GM19395 (cell line): ENCODE measurements around the gene STX10.

Experiments used
- ATAC-seq: cut with Tn5 transposase; IDR thresholded peaks from one replicate; pipeline ENCODE4 v1.9.1; 2021; ENCODE audit warnings: mild to moderate bottlenecking, moderate library complexity; ENCODE audit not compliant: unreplicated experiment

STX10 gene

DNA sequence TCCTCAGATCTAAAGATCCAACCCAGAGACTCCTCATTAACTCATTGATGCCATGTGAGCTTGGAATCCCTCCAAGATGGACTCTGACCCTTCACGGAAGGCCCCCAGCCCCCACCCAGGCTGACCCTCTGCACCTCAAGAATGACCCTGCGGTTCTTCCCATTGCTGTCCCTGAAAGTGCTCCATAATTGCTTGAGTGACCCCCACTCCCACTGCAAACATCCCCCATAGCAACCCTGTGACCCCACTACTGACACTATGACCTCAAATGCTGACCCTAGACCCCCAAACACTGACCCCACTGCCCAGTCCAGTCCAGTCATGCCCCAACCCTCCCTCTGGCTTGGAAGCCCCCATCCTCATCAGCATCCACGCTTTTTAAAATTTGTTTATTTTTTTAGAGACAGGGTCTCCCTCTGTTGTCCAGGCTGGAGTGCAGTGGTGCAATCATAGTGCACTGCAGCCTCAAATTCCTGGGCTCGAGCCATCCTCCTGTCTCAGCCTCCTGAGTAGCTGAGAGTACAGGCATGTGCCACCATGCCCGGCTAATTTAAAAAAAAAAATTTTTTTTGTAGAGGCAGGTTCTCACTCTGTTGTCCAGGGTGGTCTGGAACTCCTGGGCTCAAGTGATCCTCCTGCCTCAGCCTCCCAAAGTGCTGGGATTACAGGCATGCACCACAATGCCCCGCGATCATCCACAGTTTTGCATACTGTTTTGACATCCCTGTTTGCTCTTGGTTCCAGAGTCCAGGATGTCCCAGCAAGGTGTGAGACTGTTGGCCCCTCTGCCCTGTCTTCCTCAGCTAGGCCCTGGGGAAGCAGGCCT lies 48.4 kb downstream of the STX10 start:
- no peak for ATAC-seq

DNA sequence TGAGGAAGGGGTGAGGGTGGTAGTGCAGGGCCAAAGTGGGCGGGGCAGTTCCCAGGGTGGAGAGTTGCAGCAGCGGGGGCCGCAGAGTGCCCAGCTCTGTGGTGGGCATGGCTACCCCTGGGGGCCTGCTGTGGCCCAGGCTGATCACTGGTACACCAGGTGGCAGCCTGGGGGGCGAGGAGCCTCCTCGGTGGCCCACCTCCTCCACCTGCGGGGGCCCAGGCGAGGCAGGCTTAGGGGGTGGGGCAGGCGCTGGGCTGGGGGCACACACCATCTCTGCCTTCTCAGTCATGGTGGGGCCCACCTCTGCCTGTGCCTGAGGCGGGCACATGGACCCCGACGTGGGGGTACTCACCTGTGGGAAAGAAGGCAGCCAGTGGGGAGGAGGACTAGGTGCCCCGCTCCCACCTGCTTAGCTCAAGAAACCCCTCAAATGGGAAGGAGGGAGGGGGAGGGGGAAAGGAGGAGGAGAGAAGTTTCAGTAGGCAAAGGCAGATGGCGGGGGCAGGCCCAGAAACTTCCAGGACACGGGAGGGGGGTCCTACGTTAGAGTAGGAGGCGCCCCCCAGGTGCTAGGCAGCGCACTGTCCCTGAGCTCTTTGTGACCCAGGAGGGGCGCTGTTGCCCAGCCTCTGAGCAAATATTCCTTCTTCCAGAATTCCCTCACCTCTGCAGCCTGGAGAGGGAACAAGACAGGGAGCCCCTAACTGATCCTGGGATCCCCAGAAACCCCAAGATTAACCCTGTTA lies 49.2 kb downstream of the STX10 start:
- no peak for ATAC-seq

DNA sequence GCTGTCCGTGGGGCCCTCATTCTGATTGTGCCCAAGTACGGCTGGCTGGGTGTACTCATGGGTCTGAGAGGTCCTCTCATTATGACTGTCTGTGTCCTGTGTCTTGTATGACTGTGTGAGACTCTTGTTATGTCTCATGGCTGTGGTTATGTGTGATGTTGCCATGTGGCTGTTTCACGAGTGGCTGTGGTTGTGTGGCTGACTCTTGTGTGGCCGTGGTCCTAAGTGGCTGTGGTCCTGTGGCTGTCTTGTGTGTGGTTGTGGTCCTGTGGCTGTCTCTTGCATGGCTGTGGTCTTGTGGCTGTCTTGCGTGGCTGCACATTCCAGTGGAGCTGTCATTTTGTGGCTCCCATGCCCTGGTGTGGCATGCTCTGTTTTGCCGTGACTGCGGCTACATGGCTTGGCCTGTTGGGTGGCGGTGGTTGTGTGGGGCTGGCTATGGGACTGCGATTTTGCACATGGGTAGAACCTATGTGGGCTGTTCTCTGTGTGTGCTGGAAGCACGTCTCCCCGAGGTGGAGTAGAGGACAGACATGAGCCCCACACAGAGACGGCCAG lies 50.1 kb downstream of the STX10 start:
- no peak for ATAC-seq

DNA sequence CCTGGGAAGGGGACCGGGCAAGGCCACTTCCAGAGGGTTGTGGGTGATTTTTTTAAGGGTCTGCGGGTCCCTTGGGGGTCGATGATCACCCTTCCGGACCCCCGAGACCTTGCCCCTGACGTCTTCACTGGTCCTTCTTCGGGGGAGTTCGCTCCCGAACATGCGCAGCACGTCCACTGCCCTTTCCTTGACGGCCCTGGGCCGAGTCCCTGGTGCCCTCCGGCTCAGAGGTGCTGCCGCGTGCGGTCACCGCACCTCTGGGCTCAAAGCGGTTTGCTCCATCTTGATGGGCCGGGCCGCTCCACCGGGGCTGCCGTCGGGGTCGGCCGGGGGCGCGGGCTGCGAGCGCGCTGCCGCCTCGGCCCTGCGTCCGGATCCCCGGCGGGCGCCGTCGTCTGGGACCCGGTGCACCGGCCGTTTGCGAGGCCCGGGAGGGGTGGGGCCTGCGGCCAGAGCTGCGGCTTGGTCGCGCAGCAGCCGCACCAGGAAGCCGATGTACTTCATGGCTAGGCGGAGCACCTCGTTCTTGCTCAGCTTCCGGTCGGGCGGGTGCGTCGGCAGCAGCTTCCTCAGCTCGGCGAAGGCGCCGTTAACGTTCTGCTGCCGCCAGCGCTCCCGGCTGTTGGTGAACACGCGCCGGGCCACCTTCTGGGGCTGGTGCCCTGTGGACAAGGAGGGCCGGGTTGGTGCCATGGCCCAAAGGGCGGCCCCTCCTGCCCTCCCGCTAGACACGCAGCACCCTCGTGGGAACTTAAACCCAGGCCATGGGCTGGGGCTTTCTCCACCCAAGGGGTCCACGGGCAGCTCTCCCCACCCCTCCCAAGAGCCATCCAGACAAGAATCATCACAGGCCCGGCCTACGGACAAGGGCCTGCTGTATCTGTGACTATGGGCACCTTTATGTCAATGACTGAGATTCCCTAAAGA lies 50.8 kb downstream of the STX10 start:
- no peak for ATAC-seq

DNA sequence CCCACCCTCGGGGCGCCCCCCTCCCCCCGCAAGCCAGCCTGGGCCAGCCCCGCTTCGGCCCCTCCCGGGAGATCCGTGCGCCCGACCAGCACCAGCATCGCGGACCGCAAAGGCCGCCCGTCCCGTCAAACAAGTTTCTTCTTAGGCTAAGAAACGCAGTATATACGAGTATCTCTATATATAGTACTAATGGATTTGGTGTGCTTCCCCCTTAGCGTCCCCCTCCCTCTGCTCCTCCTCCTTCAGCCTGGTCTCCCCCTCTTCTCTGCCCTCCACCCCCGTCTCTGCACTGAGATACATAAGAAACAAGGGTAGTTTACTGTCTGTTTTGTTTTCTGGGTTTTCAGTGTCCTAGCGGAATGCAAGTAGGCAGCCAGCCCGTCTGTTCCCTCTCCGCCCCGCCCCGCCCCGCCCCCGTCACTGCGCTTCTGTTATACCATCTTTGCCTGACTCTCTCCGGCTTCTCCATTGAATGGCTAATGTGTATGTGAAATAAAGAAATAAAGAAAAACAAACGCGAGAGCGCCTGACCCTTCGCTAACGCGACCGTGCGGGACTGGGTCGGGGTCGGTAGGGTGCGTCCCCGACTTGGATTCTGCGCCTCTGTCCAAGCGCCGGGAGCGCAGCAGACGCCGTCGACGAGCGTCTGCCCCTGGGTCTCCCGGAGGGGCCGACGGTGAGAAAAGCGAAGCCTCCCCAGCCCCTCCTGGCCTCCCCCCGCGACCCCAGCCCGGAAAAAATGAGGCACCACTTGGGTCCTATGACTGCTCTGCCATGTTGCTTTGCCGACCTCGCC lies 51.7 kb downstream of the STX10 start:
- ATAC-seq = no peak

DNA sequence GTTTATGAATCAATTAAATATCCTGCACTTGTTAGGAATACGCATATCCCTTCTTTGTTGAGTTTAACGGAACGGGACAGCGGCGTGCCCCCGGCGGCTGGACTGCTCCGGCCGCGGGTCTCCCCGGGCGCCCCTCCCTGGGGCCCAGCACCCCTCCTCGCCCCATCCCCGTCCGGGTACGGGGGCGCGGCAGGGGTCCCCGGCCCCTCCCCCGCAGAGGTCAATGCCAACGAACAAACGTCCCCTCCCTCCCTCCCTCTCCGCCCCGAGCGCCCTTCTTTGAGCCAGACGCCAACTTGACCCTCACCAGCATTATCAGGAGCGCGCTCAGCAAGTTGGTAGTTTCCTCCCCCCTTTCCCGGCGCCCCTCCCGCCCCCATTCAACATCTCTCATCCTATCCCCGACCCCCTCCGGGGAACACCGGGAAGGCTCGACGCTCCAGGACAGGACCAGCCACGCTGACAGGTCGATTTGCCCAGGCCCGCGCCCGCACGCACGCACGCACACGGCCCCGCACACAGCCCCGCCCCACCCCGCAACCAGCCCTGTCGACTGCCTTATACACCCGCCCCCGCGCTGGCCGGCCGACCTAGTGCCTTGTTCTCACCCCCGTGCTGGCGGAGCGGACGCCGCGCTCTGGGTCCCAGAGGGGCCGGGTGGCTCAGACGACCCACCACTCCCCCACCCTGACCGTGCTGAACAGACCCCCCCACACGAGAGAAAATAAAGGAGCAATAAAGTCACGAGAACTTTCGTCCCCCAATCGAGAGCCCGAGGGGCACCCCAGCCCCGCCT lies 52.5 kb downstream of the STX10 start:
- ATAC-seq = no peak

DNA sequence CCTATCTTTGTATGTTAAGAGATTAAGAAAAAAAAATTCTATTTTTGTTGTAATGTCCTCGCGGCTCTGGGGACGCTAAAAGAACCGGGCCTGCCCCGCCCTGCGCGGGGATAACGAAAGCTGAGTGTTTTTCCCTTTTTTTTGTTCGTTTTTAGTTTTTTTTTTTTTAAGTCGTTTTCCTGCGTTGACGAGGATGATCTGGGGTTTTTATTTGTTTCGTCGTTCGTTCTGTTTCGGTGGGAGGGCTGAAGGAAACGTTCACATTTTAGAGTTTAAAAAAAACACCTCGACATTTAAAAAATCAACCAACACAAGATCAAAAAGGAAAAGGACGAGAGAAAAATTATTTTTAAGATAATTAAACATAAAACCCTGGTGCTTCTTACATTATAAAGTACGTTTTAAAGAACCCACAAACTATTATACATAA lies 53.1 kb downstream of the STX10 start:
- ATAC-seq = no peak

DNA sequence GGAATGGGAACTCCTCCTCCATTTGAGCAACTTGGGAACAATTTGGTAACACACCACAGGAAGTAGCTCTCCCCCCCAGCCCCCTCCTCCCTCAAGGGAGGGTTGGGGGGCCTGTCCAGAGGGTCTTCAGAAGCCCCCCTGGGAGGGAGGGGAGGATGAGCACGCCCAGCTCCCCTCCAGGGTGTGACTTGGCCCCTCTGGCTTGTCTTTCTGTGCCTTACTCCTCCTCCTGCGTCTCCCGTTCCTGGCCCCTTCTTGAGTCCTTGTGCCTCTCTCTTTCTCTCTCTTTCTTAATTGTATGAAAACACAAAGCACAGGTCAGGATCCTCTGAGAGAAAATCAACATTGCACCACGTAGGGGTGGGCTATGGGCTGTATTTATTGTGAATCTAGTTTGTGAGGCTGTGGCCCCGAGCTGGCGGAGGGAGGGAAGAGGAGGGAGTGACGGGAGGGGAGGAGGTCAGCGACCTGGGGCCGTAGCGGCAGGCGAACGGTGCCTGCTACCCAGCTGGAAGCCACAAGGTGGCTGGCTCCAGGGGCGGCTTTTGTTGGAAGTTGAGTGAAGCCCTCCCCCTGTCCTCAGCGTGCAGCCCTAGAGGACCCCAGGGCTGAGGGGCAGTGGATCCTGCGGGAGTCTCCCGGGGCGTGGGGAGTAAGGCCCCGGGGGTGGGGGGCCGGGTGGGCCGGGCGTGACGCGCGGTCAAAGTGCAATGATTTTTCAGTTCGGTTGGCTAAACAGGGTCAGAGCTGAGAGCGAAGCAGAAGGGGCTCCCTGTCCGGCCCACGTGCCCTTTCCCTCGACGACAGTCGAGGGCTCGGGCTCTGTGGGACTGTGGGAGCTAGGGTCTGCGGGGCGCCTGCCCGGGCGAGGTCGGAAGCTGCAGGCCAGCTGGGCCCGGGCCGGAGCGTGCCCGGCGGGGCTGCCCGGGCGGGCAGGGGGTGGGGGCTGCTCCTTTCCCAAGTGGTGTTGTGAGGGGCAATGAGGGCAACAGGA lies 53.9 kb downstream of the STX10 start:
- ATAC-seq = no peak

DNA sequence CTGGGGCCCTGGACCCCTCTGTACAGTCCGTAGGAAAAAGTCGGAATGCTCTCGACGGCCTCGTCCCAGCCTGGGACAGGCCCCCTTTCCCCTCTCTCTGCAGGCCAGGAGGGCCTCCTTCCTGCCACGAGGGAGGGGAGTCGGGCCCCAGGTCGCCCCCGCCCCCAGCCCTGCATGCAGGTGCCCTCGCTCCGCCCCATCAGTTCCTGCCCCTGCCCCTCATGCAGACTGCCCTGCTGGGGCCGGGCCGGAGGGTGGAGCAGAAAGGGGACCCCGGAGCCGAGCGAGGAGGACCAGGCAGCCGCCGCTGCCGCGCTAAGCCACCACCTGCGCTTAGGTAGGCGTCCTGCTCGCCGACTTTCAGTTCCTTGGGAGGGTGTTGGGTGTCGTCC lies 54.8 kb downstream of the STX10 start:
- ATAC-seq = no peak

DNA sequence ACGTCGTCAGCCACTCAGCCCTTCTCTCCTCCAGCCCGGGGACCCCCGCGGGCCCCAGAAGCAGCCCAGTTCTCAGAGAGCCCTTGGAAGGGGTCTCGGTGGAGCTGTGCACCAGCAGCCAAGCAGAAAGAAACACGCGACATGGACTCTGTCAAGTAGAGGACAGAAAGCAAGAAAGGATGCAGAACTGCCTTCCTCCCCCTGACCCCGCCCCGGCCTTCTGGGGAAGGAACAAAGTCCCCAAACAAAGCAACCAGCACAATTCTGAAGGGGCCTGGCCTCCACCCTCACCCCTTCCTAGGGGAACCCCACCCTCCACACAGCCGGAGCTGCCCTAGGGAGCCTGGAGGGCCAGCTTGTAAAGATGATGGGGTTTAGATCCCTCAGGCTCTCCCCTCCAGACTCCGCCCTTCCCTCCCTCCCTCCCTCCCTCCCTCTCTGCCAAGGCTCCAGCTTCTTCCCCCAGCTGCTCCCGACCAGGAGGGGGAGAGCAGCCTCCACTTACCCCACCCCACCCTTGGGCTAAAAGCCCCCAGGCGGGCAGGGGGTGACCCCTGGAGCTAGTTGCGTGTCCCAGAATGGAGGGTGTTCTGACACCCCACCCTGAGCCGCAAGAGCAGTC lies 55.3 kb downstream of the STX10 start:
- ATAC-seq = no peak

DNA sequence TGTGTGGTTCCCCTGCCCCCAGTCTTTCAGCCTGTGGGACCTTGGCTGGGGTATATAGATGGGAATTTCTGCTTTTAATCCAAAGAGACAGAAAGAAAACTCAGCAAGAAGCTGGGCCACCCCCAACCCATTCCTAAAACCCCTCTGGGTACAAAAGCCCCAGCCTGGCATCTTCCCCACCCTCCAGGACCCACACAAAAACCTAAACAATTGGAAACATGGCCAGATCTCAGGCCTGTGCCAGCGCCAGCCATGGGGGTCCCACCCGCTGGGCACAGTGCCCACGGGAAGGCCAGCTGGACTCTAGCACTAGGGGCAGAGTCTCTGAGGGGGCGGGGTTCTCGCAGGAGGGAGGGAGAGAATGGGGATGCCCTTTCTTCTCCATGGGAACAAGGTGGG lies 56.1 kb downstream of the STX10 start:
- no peak for ATAC-seq
